Left lung (tissue), 10 donors: ENCODE data around the gene RNF207. TPM values are rescaled to one million over a fixed set of nuclear protein-coding genes. Genes with fewer than 3 reads are reported as not detected.
A peak's percentile ranks its signal among the peaks of the same experiment; 100 is the strongest.

Source experiments
- ATAC-seq: fragments of 200-7000 bp; cut with Tn5 transposase; one replicate; pipeline ENCODE4 v1.9.1; 2020; ENCODE audit warnings: moderate library complexity
- DNase-seq, 4 donors: peaks; one replicate each; pipeline ENCODE4 v3.0.0-alpha.2; 2013 to 2020
- H3K27ac ChIP-seq, 2 donors: fragments of 200-600 bp; sonication (generic) in 1 of 2; one replicate each; pipeline versions ENCODE4 v1.5.0 to v1.8.0; 2020 to 2021
- H3K27me3 ChIP-seq, 2 donors: fragments of 200-600 bp; sonication (generic) in 1 of 2; one replicate each; pipeline versions ENCODE4 v1.5.0 to v1.8.0; 2020 to 2021
- H3K36me3 ChIP-seq, 2 donors: fragments of 200-600 bp; sonication (generic) in 1 of 2; one replicate each; pipeline versions ENCODE4 v1.5.0 to v1.8.0; 2020 to 2021
- H3K4me1 ChIP-seq, 2 donors: fragments of 200-600 bp; one replicate each; pipeline ENCODE4 v1.8.0; 2021
- H3K4me3 ChIP-seq, 2 donors: fragments of 200-600 bp; sonication (generic) in 1 of 2; one replicate each; pipeline versions ENCODE4 v1.5.0 to v1.8.0; 2020 to 2021; ENCODE audit warnings: mild to moderate bottlenecking in 1 of 2
- H3K9me3 ChIP-seq, 2 donors: fragments of 200-600 bp; sonication (generic) in 1 of 2; one replicate each; pipeline versions ENCODE4 v1.5.0 to v1.8.0; 2020 to 2021
- CTCF ChIP-seq, 2 donors: fragments of 200-600 bp; sonication (generic) in 1 of 2; IDR thresholded peaks; one replicate each; pipeline versions ENCODE4 v1.5.0 to v1.8.0; 2021; ENCODE audit warnings: antibody characterized with exemption in 2 of 2
- intact Hi-C, 2 donors: fragments of 100-400 bp; cut with DNase I; formaldehyde crosslinking; loops; one replicate each; pipeline versions ENCODE4 v1.11.2 to v1.14.2; 2022
- polyA plus RNA-seq, 6 donors: library from polyadenylated mRNA; unstranded; fragments of 120-200 nt; gene quantifications; one replicate each; pipeline ENCODE4 v1.2.1, GENCODE V29; 2013; ENCODE audit not compliant: insufficient read length in 6 of 6
- total RNA-seq, 2 donors: library from RNA; stranded (reverse); fragmentation: NEBNext Ultra II Directional; extraction: Animal tissue kit (Norgen Biotek cat#: 25700); gene quantifications; one replicate each; pipeline ENCODE4 v1.2.1, GENCODE V29; 2021
- donor health status: DM: no; HTN: yes; CAD: no.
- donor health status: DM: no; HTN: no; CAD: no.

The RNF207 gene
- total and polyA plus RNA-seq, 8 donors: 10.7 to 16.3 (median 13.1) TPM

GRCh38 chr1:6266641-6267040 lies 60.7 kb downstream of the RNF207 start:
- no peak for ATAC-seq
- intact Hi-C loops: no loop called here
- DNase-seq: no peak
- no peak for TF ChIP-seq CTCF (IDR thresholded peaks at IDR 0.05)
- no peak overlapping the region for H3K27ac ChIP-seq
- H3K4me1 ChIP-seq: peaks cover 3 to 6% of the 10 kb centered on the region in 2 donors
- H3K4me3 ChIP-seq: no peak overlapping the region
- no peaks in the 10 kb centered on the region for H3K9me3 ChIP-seq
- H3K36me3 ChIP-seq: no peaks in the 10 kb centered on the region
- H3K27me3 ChIP-seq: peaks cover 0 to 18% of the 10 kb centered on the region in 2 donors

GRCh38 chr1:6267686-6268322 lies 61.9 kb downstream of the RNF207 start:
- Histone ChIP-seq H3K27ac (no peak overlapping the region), H3K9me3 (no peaks in the 10 kb centered on the region), H3K4me1 (peaks cover 0 to 6% of the 10 kb centered on the region in 2 donors), H3K27me3 (peaks cover 0 to 7% of the 10 kb centered on the region in 2 donors), H3K36me3 (no peaks in the 10 kb centered on the region), H3K4me3 (no peak overlapping the region)
- intact Hi-C loops: no loop called here
- DNase-seq (no peak), ATAC-seq (no peak)
- TF ChIP-seq CTCF (IDR thresholded peaks at IDR 0.05): no peak

- Histone ChIP-seq H3K36me3 (no peaks in the 10 kb centered on the region), H3K27me3 (peaks cover 0 to under 1% of the 10 kb centered on the region in 2 donors), H3K27ac (no peak overlapping the region), H3K9me3 (no peaks in the 10 kb centered on the region), H3K4me1 (peaks cover 0 to 4% of the 10 kb centered on the region in 2 donors), H3K4me3 (no peak overlapping the region)
- no peak for TF ChIP-seq CTCF (IDR thresholded peaks at IDR 0.05)
- intact Hi-C loops: no loop called here
- ATAC-seq (no peak), DNase-seq (no peak)
Measured at GRCh38 chr1:6268415-6268814, 62.5 kb downstream of the RNF207 start.

DNA sequence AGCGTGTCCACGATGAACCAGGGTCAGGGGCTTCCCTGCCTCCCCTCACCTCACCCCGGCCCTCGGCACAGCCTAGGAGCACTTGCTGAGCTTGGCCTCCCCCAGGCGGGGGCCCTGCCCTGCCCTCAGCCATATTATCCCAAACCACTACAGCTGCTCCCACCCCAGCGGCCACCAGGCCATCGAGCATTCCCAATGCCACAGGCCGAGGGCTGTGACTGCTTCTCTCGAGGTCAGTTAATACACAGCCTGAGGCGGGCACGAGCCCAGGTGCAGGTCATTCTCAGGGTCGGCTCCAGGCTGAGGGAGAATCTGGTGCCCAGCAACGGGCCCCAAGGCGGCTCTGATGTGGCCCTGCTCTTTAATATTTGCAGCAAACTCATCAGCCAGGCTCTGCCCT lies 63.4 kb downstream of the RNF207 start:
- intact Hi-C loops: no loop called here
- no peaks in the 10 kb centered on the region for H3K9me3 ChIP-seq
- H3K4me3 ChIP-seq: no peak overlapping the region
- no peaks in the 10 kb centered on the region for H3K27me3 ChIP-seq
- H3K36me3 ChIP-seq: no peaks in the 10 kb centered on the region
- H3K27ac ChIP-seq: no peak overlapping the region
- no peak for TF ChIP-seq CTCF (IDR thresholded peaks at IDR 0.05)
- H3K4me1 ChIP-seq: no peaks in the 10 kb centered on the region
- DNase-seq (no peak), ATAC-seq (no peak)

- no peak overlapping the region for H3K4me3 ChIP-seq
- no peaks in the 10 kb centered on the region for H3K4me1 ChIP-seq
- H3K36me3 ChIP-seq: no peaks in the 10 kb centered on the region
- DNase-seq: peak in 1 of 4 donors; percentile 68
- no peaks in the 10 kb centered on the region for H3K27me3 ChIP-seq
- ATAC-seq: no peak
- H3K9me3 ChIP-seq: no peaks in the 10 kb centered on the region
- H3K27ac ChIP-seq: no peak overlapping the region
- TF ChIP-seq CTCF (IDR thresholded peaks at IDR 0.05): no peak
- intact Hi-C loops: no loop called here
Measured at GRCh38 chr1:6269720-6270400, 63.9 kb downstream of the RNF207 start.
